HL-60 (cell line): ENCODE measurements around the gene NCOR1.

Experiments
- CTCF ChIP-seq: IDR thresholded peaks from one replicate; pipeline ENCODE4 v1.5.1; 2011; ENCODE audit warnings: low read length, control low read depth, inconsistent platforms; ENCODE audit not compliant: insufficient read depth
- GABPA ChIP-seq: IDR thresholded peaks from 2 replicates; pipeline ENCODE4 v1.6.1; 2012; ENCODE audit warnings: low read depth
- POLR2AphosphoS5 ChIP-seq: IDR thresholded peaks from 2 replicates; pipeline ENCODE4 v1.6.1; 2012; ENCODE audit warnings: low read depth
- REST ChIP-seq: IDR thresholded peaks from 2 replicates; pipeline ENCODE4 v1.6.1; 2012; ENCODE audit warnings: low read depth; ENCODE audit not compliant: insufficient replicate concordance
- SPI1 ChIP-seq: IDR thresholded peaks from 2 replicates; pipeline ENCODE4 v1.6.1; 2012; ENCODE audit warnings: low read depth, mild to moderate bottlenecking, borderline replicate concordance

- TF ChIP-seq CTCF (no peak), SPI1 (no peak), POLR2AphosphoS5 (no peak), REST (no peak), GABPA (no peak)
These were observed 59.8 kb downstream of the NCOR1 start for GRCh38 chr17:16155536-16155935.
